Gastrocnemius medialis (tissue), 4 donors: ENCODE measurements around the gene PSRC1.

Experiments used
- CTCF ChIP-seq, 5 experiments: fragments of 450-650 bp in 3 of 5; fragments of 200-600 bp in 2 of 5; sonication (generic) in 2 of 5; IDR thresholded peaks in 4 of 5; conservative IDR thresholded peaks in 1 of 5; 1 replicate in 4 of 5; 2 replicates in 1 of 5; pipeline ENCODE4 v1.5.1; 2016 to 2019; ENCODE audit warnings: antibody characterized with exemption in 5 of 5, mild to moderate bottlenecking in 3 of 5, moderate library complexity in 3 of 5
- POLR2A ChIP-seq, 2 donors: fragments of 450-650 bp; IDR thresholded peaks; one replicate each; pipeline ENCODE4 v1.6.1; 2017; ENCODE audit warnings: antibody characterized with exemption in 2 of 2, mild to moderate bottlenecking in 2 of 2, moderate library complexity in 2 of 2

- TF ChIP-seq CTCF (IDR thresholded peaks at IDR 0.05 in 4 of 5, conservative IDR thresholded peaks at IDR 0.05 in 1 of 5) (no peak), POLR2A (IDR thresholded peaks at IDR 0.05) (no peak)
These were observed 8.1 kb upstream of the PSRC1 start for GRCh38 chr1:109290998-109291397.
